HFF-Myc (cell line): Measurements from ENCODE around the gene TMEM132D.
"Not testable (repeated sequence)": the region's sequence is repeated elsewhere in the genome, so short reads cannot be mapped to it uniquely, and the experiment has no call there.

ENCODE experiments used
- DNase-seq: peaks from one replicate; pipeline ENCODE4 v3.0.0-alpha.2; 2011; ENCODE audit warnings: low read depth; ENCODE audit errors: extremely low read depth
- H3K4me3 ChIP-seq: replicated peaks from 2 replicates; pipeline ENCODE4 v1.5.1; 2011; ENCODE audit warnings: low read depth, mild to moderate bottlenecking, control low read depth, low read length
- CTCF ChIP-seq: IDR thresholded peaks from 2 replicates; pipeline ENCODE4 v1.5.1; 2012; ENCODE audit warnings: mild to moderate bottlenecking, low read depth, low read length, control low read depth; ENCODE audit errors: missing control alignments

The TMEM132D gene

GRCh38 chr12:129559776-129560175, 344.0 kb downstream of the TMEM132D start:
- no peak overlapping the region for H3K4me3 ChIP-seq
- TF ChIP-seq CTCF: no peak
- no peak for DNase-seq

GRCh38 chr12:129558036-129558435, 345.8 kb downstream of the TMEM132D start:
- no peak for DNase-seq
- H3K4me3 ChIP-seq: no peak overlapping the region
- TF ChIP-seq CTCF: no peak

- DNase-seq: no peak
- no peak for TF ChIP-seq CTCF
- no peak overlapping the region for H3K4me3 ChIP-seq
Measured at GRCh38 chr12:129556082-129556481, 347.7 kb downstream of the TMEM132D start.

- no peak for TF ChIP-seq CTCF
- H3K4me3 ChIP-seq: no peak overlapping the region
- DNase-seq: no peak
Measured at GRCh38 chr12:129552996-129553750, 350.7 kb downstream of the TMEM132D start.

- H3K4me3 ChIP-seq: no peak overlapping the region
- TF ChIP-seq CTCF: no peak
- no peak for DNase-seq
Measured at GRCh38 chr12:129551441-129551840, 352.4 kb downstream of the TMEM132D start.

- TF ChIP-seq CTCF: no peak
- no peak for DNase-seq
- no peak overlapping the region for H3K4me3 ChIP-seq
Measured at GRCh38 chr12:129550353-129550752, 353.5 kb downstream of the TMEM132D start.

- H3K4me3 ChIP-seq: no peak overlapping the region
- no peak for DNase-seq
- no peak for TF ChIP-seq CTCF
Measured at GRCh38 chr12:129549656-129550055, 354.2 kb downstream of the TMEM132D start.

GRCh38 chr12:129549020-129549419, 354.8 kb downstream of the TMEM132D start:
- H3K4me3 ChIP-seq, DNase-seq: not testable (repeated sequence)
